Posterior cingulate gyrus (tissue), 11 donors: Measurements from ENCODE around the gene RLN2.

Source experiments
- DNase-seq, 10 donors: peaks; one replicate each; pipeline versions ENCODE4 v3.0.0 to v3.0.0-alpha.2; 2020 to 2021; ENCODE audit warnings: mixed read lengths in 3 of 10
- intact Hi-C: fragments of 100-400 bp; cut with DNase I; formaldehyde crosslinking; loops from one replicate; pipeline ENCODE4 v1.15.1; 2023

RLN2 gene

GRCh38 chr9:5274770-5275169, 29.7 kb downstream of the RLN2 start:
- DNase-seq: no peak
- intact Hi-C loops: no loop called here

- intact Hi-C loops: no loop called here
- no peak for DNase-seq
Measured at GRCh38 chr9:5269249-5269715, 35.2 kb downstream of the RLN2 start.

GRCh38 chr9:5265939-5266338, 38.6 kb downstream of the RLN2 start:
- intact Hi-C loops: no loop called here
- DNase-seq: no peak

GRCh38 chr9:5264219-5264595, 40.3 kb downstream of the RLN2 start:
- DNase-seq: no peak
- intact Hi-C loops: no loop called here

- DNase-seq: no peak
- intact Hi-C loops: no loop called here
Measured at GRCh38 chr9:5263351-5264218, 40.9 kb downstream of the RLN2 start.
